GM12878 (cell line): ENCODE measurements around the gene MYRF. TPM values are rescaled to one million over a fixed set of nuclear protein-coding genes. Genes with fewer than 3 reads are reported as not detected.

Experiments used
- ATAC-seq: fragments of 200-7000 bp; cut with Tn5 transposase; 3 replicates; pipeline ENCODE4 v1.9.1; 2020; ENCODE audit warnings: mild to moderate bottlenecking, moderate library complexity
- BruUV-seq: library from RNA; stranded (reverse); fragments of 400-500 nt; replicated peaks from 2 replicates; lab custom pipeline; 2021; lab: Mats Ljungman, UMichigan
- CTCF ChIA-PET: fragments of 300-600 bp; sonication (Branson Sonifier 250); formaldehyde crosslinking; extraction: SDS; loops from one replicate; lab custom pipeline; 2021; ENCODE audit warnings: inconsistent platforms; lab: Yijun Ruan, JAX
- POLR2A ChIA-PET: fragments of 350-600 bp; formaldehyde crosslinking; extraction: SDS; loops from one replicate; lab custom pipeline; 2021; ENCODE audit warnings: inconsistent platforms; lab: Charles Lee
- RAD21 ChIA-PET: fragments of 300-600 bp; sonication (Branson Sonifier 250); formaldehyde crosslinking; loops from one replicate; lab custom pipeline; 2023; ENCODE audit warnings: antibody characterized with exemption; ENCODE audit not compliant: unreplicated experiment; lab: Charles Lee
- SMC1A ChIA-PET: fragments of 300-600 bp; sonication (Branson Sonifier 250); formaldehyde crosslinking; loops from one replicate; lab custom pipeline; 2023; ENCODE audit not compliant: unreplicated experiment, uncharacterized antibody; lab: Charles Lee
- DNase-seq: peaks from one replicate; pipeline ENCODE4 v3.0.0-alpha.2; 2011; ENCODE audit warnings: low read depth, low spot score
- FAIRE-seq: peaks from 3 replicates; lab custom pipeline; 2011; peaks lifted over from hg19 to GRCh38; lab: Jason Lieb, UNC
- H2AFZ ChIP-seq: 2 replicates; pipeline ENCODE4 v1.6.0; 2011; ENCODE audit warnings: low read depth, low read length, control low read depth; ENCODE audit not compliant: control insufficient read depth
- H3K27ac ChIP-seq: 2 replicates; pipeline ENCODE4 v1.5.1; 2011; ENCODE audit warnings: control low read depth; ENCODE audit not compliant: control insufficient read depth, insufficient read depth
- H3K27me3 ChIP-seq, 2 experiments: replicated peaks in 1 of 2; 2 replicates each; pipeline versions ENCODE4 v1.6.0 to v1.6.1; 2011; ENCODE audit warnings: low read length in 1 of 2; ENCODE audit not compliant: control insufficient read depth in 2 of 2, insufficient read depth in 2 of 2
- H3K36me3 ChIP-seq, 2 experiments: 2 replicates each; pipeline ENCODE4 v1.5.1; 2011; ENCODE audit warnings: low read length in 1 of 2; ENCODE audit not compliant: control insufficient read depth in 2 of 2, insufficient read depth in 2 of 2
- H3K4me1 ChIP-seq: 2 replicates; pipeline ENCODE4 v1.6.1; 2011; ENCODE audit warnings: mild to moderate bottlenecking, low read length, moderate library complexity, mixed read lengths; ENCODE audit not compliant: control insufficient read depth, insufficient read depth
- H3K4me2 ChIP-seq: 2 replicates; pipeline ENCODE4 v1.6.0; 2011; ENCODE audit warnings: control low read depth; ENCODE audit not compliant: control insufficient read depth, insufficient read depth
- H3K4me3 ChIP-seq: fragments of 200-600 bp; sonication (generic); 2 replicates; pipeline ENCODE4 v1.5.1; 2016
- H3K79me2 ChIP-seq: 2 replicates; pipeline ENCODE4 v1.6.0; 2011; ENCODE audit warnings: low read length; ENCODE audit not compliant: control insufficient read depth, insufficient read depth
- H3K9ac ChIP-seq: 2 replicates; pipeline ENCODE4 v1.8.0; 2011; ENCODE audit warnings: low read length, control low read depth, mixed read lengths; ENCODE audit not compliant: control insufficient read depth, insufficient read depth
- H3K9me3 ChIP-seq: replicated peaks from 3 replicates; pipeline ENCODE4 v1.5.1; 2011; ENCODE audit warnings: mild to moderate bottlenecking, low read length; ENCODE audit not compliant: control insufficient read depth, insufficient read depth
- H4K20me1 ChIP-seq: 2 replicates; pipeline ENCODE4 v1.6.0; 2011; ENCODE audit not compliant: control insufficient read depth, insufficient read depth
- CUX1 ChIP-seq: IDR thresholded peaks from 2 replicates; pipeline ENCODE4 v1.6.1; 2012; ENCODE audit warnings: improper control_type of control experiment, low read depth, low read length; ENCODE audit not compliant: insufficient replicate concordance
- IRF5 ChIP-seq: fragments of 450-650 bp; IDR thresholded peaks from 2 replicates; pipeline ENCODE4 v1.6.1; 2017; ENCODE audit warnings: borderline replicate concordance
- MEF2B ChIP-seq: fragments of 450-650 bp; IDR thresholded peaks from 2 replicates; pipeline ENCODE4 v1.6.1; 2018; ENCODE audit warnings: mild to moderate bottlenecking, moderate library complexity; ENCODE audit not compliant: partially characterized antibody, poor library complexity, severe bottlenecking
- MTA3 ChIP-seq: IDR thresholded peaks from 2 replicates; pipeline ENCODE4 v1.6.1; 2012; ENCODE audit warnings: low read length, inconsistent platforms, borderline replicate concordance
- STAT3 ChIP-seq: IDR thresholded peaks from 2 replicates; pipeline ENCODE4 v1.6.1; 2011; ENCODE audit warnings: low read depth, low read length, improper control_type of control experiment
- USF1 ChIP-seq: IDR thresholded peaks from 2 replicates; pipeline ENCODE4 v1.6.1; 2011; ENCODE audit warnings: borderline replicate concordance, low read depth, mild to moderate bottlenecking, moderate library complexity, mixed read lengths, low read length; ENCODE audit not compliant: insufficient read depth; ENCODE audit errors: extremely low read length
- ZBTB40 ChIP-seq: fragments of 450-650 bp; IDR thresholded peaks from 2 replicates; pipeline ENCODE4 v1.6.1; 2016; ENCODE audit warnings: mild to moderate bottlenecking, moderate library complexity, borderline replicate concordance
- WGBS: methylation state at CpG from one replicate; pipeline ENCODE4 v1.1.6; 2016; ENCODE audit warnings: low lambda C conversion rate; ENCODE audit not compliant: insufficient replicate concordance, insufficient coverage; ENCODE audit errors: missing lambda C conversion rate; 5-methylcytosine and 5-hydroxymethylcytosine counted together
- in situ Hi-C: fragments of 300-500 bp; cut with MboI; formaldehyde crosslinking; loops from 9 replicates; pipeline ENCODE4 v1.14.3; 2018; ENCODE audit warnings: mixed read lengths
- intact Hi-C: fragments of 100-400 bp; cut with micrococcal nuclease; formaldehyde crosslinking; loops from one replicate; pipeline ENCODE4 v1.14.2; 2022; ENCODE audit not compliant: unreplicated experiment
- polyA plus RNA-seq, 11 experiments: library from polyadenylated mRNA; depleted of rRNA in 4 of 11; unstranded in 6 of 11; stranded (reverse) in 5 of 11; fragments of >200 nt; fragmentation: Nextera tagmentation in 4 of 11; fragmentation: Illumina TruSeq in 1 of 11; extraction: Ambion mirVana in 4 of 11; extraction: Trizol in 1 of 11; gene quantifications; 1 replicate in 1 of 11; 2 replicates in 10 of 11; pipeline versions ENCODE4 v1.2.1 to v1.2.3, GENCODE V29; 2011 to 2016; ENCODE audit warnings: inconsistent platforms in 2 of 11, missing spikeins in 2 of 11, low read depth in 1 of 11
- total RNA-seq, 4 experiments: library from RNA; depleted of rRNA in 3 of 4; stranded (reverse); fragments of >200 nt in 3 of 4; fragmentation: Illumina TruSeq in 1 of 4; extraction: Trizol in 1 of 4; gene quantifications; 2 replicates each; pipeline versions ENCODE4 v1.2.1 to v1.2.3, GENCODE V29; 2013 to 2021

The MYRF gene
- total and polyA plus RNA-seq, 10 of the 15 experiments (the other 5 are each of a cell fraction or from before 2014, with no cell fraction given) = 0.27 to 15.6 (median 0.89) TPM

- Histone ChIP-seq H3K9me3 (no peaks in the 10 kb centered on the region), H3K4me1 (peaks cover 8% of the 10 kb centered on the region), H3K9ac (no peak overlapping the region), H2AFZ (no peak overlapping the region), H3K36me3 (no peaks in the 10 kb centered on the region), H3K79me2 (no peaks in the 10 kb centered on the region), H3K27me3 (no peaks in the 10 kb centered on the region), H3K4me2 (no peak overlapping the region), H3K4me3 (no peak overlapping the region), H4K20me1 (no peaks in the 10 kb centered on the region), H3K27ac (no peak overlapping the region)
- ATAC-seq = no peak
- no peak for DNase-seq
- no peak for FAIRE-seq
- ChIA-PET SMC1A (interaction anchor here (2.0 kb wide), 1 partner anchor 12 kb away, joined by 4 read pairs; no protein-coding TSS in a partner anchor), POLR2A (interaction anchor here (0.6 kb wide), 1 partner anchor 19 kb away, joined by 4 read pairs; no protein-coding TSS in a partner anchor), RAD21 (interaction anchor here (1.0 kb wide), 1 partner anchor 36 kb away, joined by 3 read pairs; no protein-coding TSS in a partner anchor), CTCF (interaction anchor here (1.1 kb wide), 1 partner anchor 13 kb away, joined by 4 read pairs; no protein-coding TSS in a partner anchor)
- 27% methylated on average over 6 of the region's 13 CpGs for WGBS
- intact Hi-C loops (no loop called here), in situ Hi-C loops (no loop called here)
- no TSS peak for BruUV-seq
- no peak for TF ChIP-seq ZBTB40
- TF ChIP-seq MEF2B = no peak
- TF ChIP-seq USF1 = no peak
- TF ChIP-seq STAT3 = no peak
- no peak for TF ChIP-seq CUX1
- no peak for TF ChIP-seq MTA3
- TF ChIP-seq IRF5 = no peak
These were observed 8.5 kb downstream of the MYRF start for GRCh38 chr11:61760946-61761345.
